Kidney epithelial cell (primary cell): ENCODE data around the gene BICDL1. TPM values are rescaled to one million over a fixed set of nuclear protein-coding genes. Genes with fewer than 3 reads are reported as not detected.

ENCODE experiments used
- DNase-seq: peaks from one replicate; pipeline ENCODE4 v3.0.0-alpha.2; 2010; ENCODE audit warnings: low read depth
- H3K27me3 ChIP-seq: 2 replicates; pipeline ENCODE4 v1.6.0; 2011; ENCODE audit warnings: low read length; ENCODE audit not compliant: control insufficient read depth, insufficient read depth
- H3K36me3 ChIP-seq: 2 replicates; pipeline ENCODE4 v1.5.1; 2011; ENCODE audit warnings: low read length; ENCODE audit not compliant: control insufficient read depth, insufficient read depth
- H3K4me3 ChIP-seq: 2 replicates; pipeline ENCODE4 v1.5.1; 2011; ENCODE audit warnings: low read depth, mild to moderate bottlenecking, control low read depth, low read length
- total RNA-seq: library from RNA; depleted of rRNA; stranded (reverse); fragments of >200 nt; gene quantifications from 2 replicates; pipeline ENCODE4 v1.2.3, GENCODE V29; 2015
- TF ChIP-seq, protein P1 (sequence below): IDR thresholded peaks from 2 replicates; pipeline ENCODE4 v1.5.1; 2011; ENCODE audit warnings: mild to moderate bottlenecking, moderate library complexity, low read length, control low read depth, inconsistent platforms; ENCODE audit not compliant: insufficient read depth, poor library complexity, severe bottlenecking

The BICDL1 gene
- total RNA-seq, 1 donor from 2014 or later, result 9.2 TPM

DNA sequence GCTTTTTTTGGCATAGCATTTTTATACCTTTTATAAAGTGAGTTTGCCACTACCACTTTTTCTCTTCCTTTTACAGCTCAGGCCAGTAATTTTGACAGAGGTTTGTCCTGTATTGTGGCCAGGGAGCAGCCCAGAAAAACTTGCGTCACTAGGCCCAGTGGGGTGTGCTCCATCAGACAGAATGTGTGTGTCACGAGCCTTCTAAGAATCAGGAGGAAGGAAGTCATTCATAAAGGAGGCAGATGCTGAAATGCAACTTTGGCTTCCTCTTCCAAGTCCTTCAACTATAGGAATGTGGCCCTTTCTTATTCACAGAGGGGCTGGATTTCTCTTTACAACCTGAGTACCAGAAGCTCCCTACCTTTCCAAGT lies 137.6 kb downstream of the BICDL1 start:
- Histone ChIP-seq H3K36me3 (peaks cover 3% of the 10 kb centered on the region), H3K27me3 (no peaks in the 10 kb centered on the region), H3K4me3 (no peak overlapping the region)
- TF ChIP-seq, protein P1, sequence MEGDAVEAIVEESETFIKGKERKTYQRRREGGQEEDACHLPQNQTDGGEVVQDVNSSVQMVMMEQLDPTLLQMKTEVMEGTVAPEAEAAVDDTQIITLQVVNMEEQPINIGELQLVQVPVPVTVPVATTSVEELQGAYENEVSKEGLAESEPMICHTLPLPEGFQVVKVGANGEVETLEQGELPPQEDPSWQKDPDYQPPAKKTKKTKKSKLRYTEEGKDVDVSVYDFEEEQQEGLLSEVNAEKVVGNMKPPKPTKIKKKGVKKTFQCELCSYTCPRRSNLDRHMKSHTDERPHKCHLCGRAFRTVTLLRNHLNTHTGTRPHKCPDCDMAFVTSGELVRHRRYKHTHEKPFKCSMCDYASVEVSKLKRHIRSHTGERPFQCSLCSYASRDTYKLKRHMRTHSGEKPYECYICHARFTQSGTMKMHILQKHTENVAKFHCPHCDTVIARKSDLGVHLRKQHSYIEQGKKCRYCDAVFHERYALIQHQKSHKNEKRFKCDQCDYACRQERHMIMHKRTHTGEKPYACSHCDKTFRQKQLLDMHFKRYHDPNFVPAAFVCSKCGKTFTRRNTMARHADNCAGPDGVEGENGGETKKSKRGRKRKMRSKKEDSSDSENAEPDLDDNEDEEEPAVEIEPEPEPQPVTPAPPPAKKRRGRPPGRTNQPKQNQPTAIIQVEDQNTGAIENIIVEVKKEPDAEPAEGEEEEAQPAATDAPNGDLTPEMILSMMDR, result no peak
- DNase-seq, result no peak

DNA sequence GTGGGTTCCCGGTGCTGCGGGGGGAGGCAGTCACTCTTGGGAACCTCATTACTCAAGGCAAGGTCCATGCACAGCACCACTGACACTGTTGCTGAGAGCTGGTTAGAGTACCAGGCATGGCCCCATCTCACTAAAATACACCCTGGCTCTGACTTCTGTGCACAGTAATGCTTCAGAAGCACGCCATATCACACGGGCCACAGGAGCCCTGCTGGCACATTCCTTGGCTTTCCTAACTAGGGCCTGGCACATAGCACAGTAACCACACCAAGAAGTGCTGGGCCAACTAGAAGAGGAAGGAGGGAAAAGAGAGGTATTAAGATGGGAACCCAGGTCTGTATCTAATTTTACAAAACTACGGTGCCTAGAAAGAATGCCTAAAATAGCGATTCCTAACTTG lies 141.0 kb downstream of the BICDL1 start:
- DNase-seq, result no peak
- Histone ChIP-seq H3K36me3 (peaks cover 9% of the 10 kb centered on the region), H3K27me3 (no peaks in the 10 kb centered on the region), H3K4me3 (no peak overlapping the region)
- TF ChIP-seq, protein P1, result no peak

DNA sequence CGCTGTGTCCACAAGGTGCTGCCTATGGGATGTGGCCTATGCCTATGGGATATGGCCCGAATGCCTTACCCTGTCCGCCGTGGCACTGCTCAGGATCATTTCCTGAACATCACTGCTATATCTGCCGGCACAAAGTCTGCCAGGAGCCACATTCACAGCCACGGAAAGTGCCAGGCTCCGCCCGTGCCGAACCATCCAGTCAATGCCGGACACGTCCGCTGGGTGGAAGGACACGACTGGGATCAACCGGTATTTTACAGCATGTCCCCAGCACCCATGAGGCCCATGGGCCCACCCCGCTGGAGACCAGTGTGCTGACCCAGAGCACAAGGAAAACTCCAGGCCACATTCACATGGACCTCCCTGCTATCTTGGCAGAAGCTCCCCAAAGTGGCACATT lies 142.1 kb downstream of the BICDL1 start:
- Histone ChIP-seq H3K27me3 (no peaks in the 10 kb centered on the region), H3K4me3 (no peak overlapping the region), H3K36me3 (peaks cover 9% of the 10 kb centered on the region)
- no peak for DNase-seq
- TF ChIP-seq, protein P1, result no peak

DNA sequence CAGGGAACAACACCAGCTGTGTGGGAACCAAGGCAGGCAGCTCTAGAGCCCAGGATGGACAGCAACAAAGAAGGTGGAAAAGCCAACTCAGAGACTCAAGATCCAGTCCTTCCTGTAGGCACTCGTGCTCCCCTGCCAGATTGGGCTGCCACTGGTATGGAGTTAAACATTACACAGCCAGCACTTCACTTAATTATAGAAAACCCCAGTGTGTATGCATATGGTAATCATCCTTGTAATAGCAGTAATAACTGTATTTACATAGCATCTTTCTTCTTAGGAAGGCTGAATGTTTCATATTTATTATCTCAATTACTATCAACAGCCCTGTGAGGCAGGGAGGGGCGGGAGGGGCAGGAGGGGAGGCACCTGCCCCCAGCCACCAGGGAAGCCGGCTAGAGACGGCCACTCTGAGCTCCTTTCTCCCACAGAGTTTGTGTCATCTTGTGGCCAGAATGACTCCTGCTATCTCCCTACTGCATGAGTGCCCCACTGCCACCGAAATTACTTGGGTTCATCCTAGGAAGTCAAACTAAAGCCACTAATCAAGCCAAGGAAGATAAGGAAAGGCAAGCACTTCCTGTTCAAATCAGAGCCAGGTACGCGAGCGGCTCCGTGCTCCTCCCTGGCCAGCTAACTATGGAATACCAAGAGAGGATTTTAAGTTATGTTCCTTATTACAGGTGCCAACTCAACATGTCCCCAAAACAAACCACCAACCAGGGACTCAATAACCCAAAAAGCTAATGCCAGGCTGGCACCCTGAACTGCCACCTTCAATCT lies 143.2 kb downstream of the BICDL1 start:
- Histone ChIP-seq H3K36me3 (peaks cover 9% of the 10 kb centered on the region), H3K27me3 (no peaks in the 10 kb centered on the region), H3K4me3 (no peak overlapping the region)
- DNase-seq, result no peak
- TF ChIP-seq, protein P1, result no peak

DNA sequence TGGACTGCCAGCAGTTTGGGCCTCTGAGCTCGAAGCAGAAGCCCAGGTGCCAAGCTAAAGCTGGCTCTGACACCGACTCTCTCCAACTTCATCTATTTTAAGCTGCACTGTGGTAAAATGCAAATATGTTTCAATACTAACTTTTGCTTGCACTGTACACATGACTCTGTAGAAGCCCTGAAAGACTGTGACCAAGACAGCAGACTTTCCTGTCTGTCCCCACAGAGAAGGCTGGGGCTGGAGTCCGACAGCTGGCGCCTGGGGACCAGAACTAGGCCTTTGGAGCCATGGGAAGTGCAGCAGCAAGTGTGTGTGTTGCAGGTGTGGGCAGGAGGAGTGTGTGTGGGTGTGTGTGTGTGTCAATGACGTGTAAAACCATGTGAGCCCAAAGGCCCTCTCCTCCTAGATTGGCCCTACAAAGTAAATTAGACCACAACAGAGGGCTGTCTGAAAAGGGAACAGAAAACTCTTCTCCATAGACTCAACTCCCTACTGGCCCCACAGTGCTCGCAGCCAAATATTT lies 143.9 kb downstream of the BICDL1 start:
- H3K27me3 ChIP-seq, result no peaks in the 10 kb centered on the region
- no peak overlapping the region for H3K4me3 ChIP-seq
- no peak for DNase-seq
- H3K36me3 ChIP-seq, result peaks cover 11% of the 10 kb centered on the region
- TF ChIP-seq, protein P1, result no peak
